Colonic mucosa (tissue), 4 donors: ENCODE data around the gene BICC1. TPM values are rescaled to one million over a fixed set of nuclear protein-coding genes. Genes with fewer than 3 reads are reported as not detected.

Experiments used
- DNase-seq: peaks from one replicate; pipeline ENCODE4 v3.0.0-alpha.2; 2020
- H3K27ac ChIP-seq: fragments of 200-600 bp; one replicate; pipeline ENCODE4 v1.8.0; 2021
- H3K27me3 ChIP-seq: fragments of 200-600 bp; one replicate; pipeline ENCODE4 v1.8.0; 2021
- H3K36me3 ChIP-seq: fragments of 200-600 bp; one replicate; pipeline ENCODE4 v1.8.0; 2021
- H3K4me1 ChIP-seq: fragments of 200-600 bp; one replicate; pipeline ENCODE4 v1.8.0; 2021; ENCODE audit warnings: mild to moderate bottlenecking
- H3K4me3 ChIP-seq: fragments of 200-600 bp; one replicate; pipeline ENCODE4 v1.8.0; 2021
- H3K9ac ChIP-seq, 2 donors: one replicate each; pipeline ENCODE4 v1.7.0; 2013; ENCODE audit warnings: control low read depth in 2 of 2, low read depth in 2 of 2, low read length in 2 of 2
- H3K9me3 ChIP-seq: fragments of 200-600 bp; one replicate; pipeline ENCODE4 v1.8.0; 2021
- CTCF ChIP-seq: fragments of 200-600 bp; IDR thresholded peaks from one replicate; pipeline ENCODE4 v1.8.0; 2022; ENCODE audit warnings: antibody characterized with exemption, mild to moderate bottlenecking
- intact Hi-C: fragments of 100-400 bp; cut with DNase I; formaldehyde crosslinking; loops from one replicate; pipeline ENCODE4 v1.14.1; 2022
- total RNA-seq, 2 donors: library from RNA; stranded (reverse); fragmentation: NEBNext Ultra II Directional in 1 of 2; extraction: Animal tissue kit (Norgen Biotek cat#: 25700) in 1 of 2; gene quantifications; one replicate each; pipeline ENCODE4 v1.2.1, GENCODE V29; 2021
- donor health status: healthy.
- donor health status: DM: no; HTN: no; CAD: no.
- donor health status: DM: no; HTN: no; CAD: no.

Gene BICC1
- total RNA-seq, 2 donors from 2014 or later = 1.3 to 2.9 TPM

GRCh38 chr10:58618158-58618676 is 105.5 kb downstream of the BICC1 start:
- Histone ChIP-seq H3K27ac (no peak overlapping the region), H3K9ac (no peak overlapping the region), H3K36me3 (no peaks in the 10 kb centered on the region), H3K27me3 (no peaks in the 10 kb centered on the region), H3K9me3 (no peaks in the 10 kb centered on the region), H3K4me1 (no peaks in the 10 kb centered on the region), H3K4me3 (no peak overlapping the region)
- intact Hi-C loops = no loop called here
- DNase-seq = no peak
- TF ChIP-seq CTCF = no peak

GRCh38 chr10:58621379-58622077 is 108.9 kb downstream of the BICC1 start:
- no peaks in the 10 kb centered on the region for H3K4me1 ChIP-seq
- no peak for TF ChIP-seq CTCF
- H3K27me3 ChIP-seq = no peaks in the 10 kb centered on the region
- H3K36me3 ChIP-seq = no peaks in the 10 kb centered on the region
- no peak overlapping the region for H3K27ac ChIP-seq
- DNase-seq = no peak
- H3K9me3 ChIP-seq = no peaks in the 10 kb centered on the region
- intact Hi-C loops = no loop called here
- H3K4me3 ChIP-seq = no peak overlapping the region
- no peak overlapping the region for H3K9ac ChIP-seq

GRCh38 chr10:58622246-58622645 is 109.6 kb downstream of the BICC1 start:
- no peak for TF ChIP-seq CTCF
- H3K4me1 ChIP-seq = no peaks in the 10 kb centered on the region
- H3K4me3 ChIP-seq = no peak overlapping the region
- no peaks in the 10 kb centered on the region for H3K36me3 ChIP-seq
- no peaks in the 10 kb centered on the region for H3K9me3 ChIP-seq
- no peaks in the 10 kb centered on the region for H3K27me3 ChIP-seq
- H3K9ac ChIP-seq = no peak overlapping the region
- intact Hi-C loops = no loop called here
- H3K27ac ChIP-seq = no peak overlapping the region
- DNase-seq = no peak

GRCh38 chr10:58625070-58625469 is 112.4 kb downstream of the BICC1 start:
- Histone ChIP-seq H3K4me3 (no peak overlapping the region), H3K36me3 (no peaks in the 10 kb centered on the region), H3K9ac (no peak overlapping the region), H3K9me3 (no peaks in the 10 kb centered on the region), H3K27ac (no peak overlapping the region), H3K27me3 (no peaks in the 10 kb centered on the region), H3K4me1 (no peaks in the 10 kb centered on the region)
- intact Hi-C loops = no loop called here
- no peak for TF ChIP-seq CTCF
- DNase-seq = no peak

GRCh38 chr10:58627392-58627791 is 114.7 kb downstream of the BICC1 start:
- intact Hi-C loops = no loop called here
- Histone ChIP-seq H3K4me1 (no peaks in the 10 kb centered on the region), H3K4me3 (no peak overlapping the region), H3K9me3 (no peaks in the 10 kb centered on the region), H3K27me3 (no peaks in the 10 kb centered on the region), H3K27ac (no peak overlapping the region), H3K9ac (no peak overlapping the region), H3K36me3 (no peaks in the 10 kb centered on the region)
- no peak for TF ChIP-seq CTCF
- no peak for DNase-seq
